ENCODE measurements around the gene EEF1AKMT3. TPM values are rescaled to one million over a fixed set of nuclear protein-coding genes. Genes with fewer than 3 reads are reported as not detected.
A peak's percentile ranks its signal among the peaks of the same experiment; 100 is the strongest.

EEF1AKMT3 gene
- polyA plus RNA-seq, 4 donors, result 0.22 to 7.1 (median 2.7) TPM

GRCh38 chr12:57757771-57758170, 14.6 kb upstream of the EEF1AKMT3 start:
- 87 to 97% (median 95%) methylated on average over 4 of the region's 4 CpGs for WGBS, 3 donors
- Histone ChIP-seq H3K4me3 (ENCODE audit: low read depth in 1 of 3, low read length in 3 of 3) (no peak overlapping the region), H3K4me1 (ENCODE audit: control insufficient read depth in 3 of 3, insufficient read depth in 2 of 3, low read depth in 1 of 3, low read length in 2 of 3) (peaks cover 0 to 18% (median 2%) of the 10 kb centered on the region in 3 donors), H3K9me3 (ENCODE audit: control insufficient read depth in 2 of 2, insufficient read depth in 1 of 2, low read depth in 1 of 2, low read length in 1 of 2) (no peaks in the 10 kb centered on the region), H3K36me3 (ENCODE audit: control insufficient read depth in 3 of 3, insufficient read depth in 2 of 3, low read depth in 1 of 3, low read length in 3 of 3) (peaks cover 0 to 28% (median 0%) of the 10 kb centered on the region in 3 donors), H3K27me3 (ENCODE audit: control insufficient read depth in 3 of 3, insufficient read depth in 3 of 3, low read length in 3 of 3) (no peaks in the 10 kb centered on the region), H3K27ac (ENCODE audit: low read depth in 1 of 3, low read length in 2 of 3) (no peak overlapping the region)
- DNase-seq (no peak), FAIRE-seq (no peak)

- Histone ChIP-seq H3K27ac (ENCODE audit: low read depth in 1 of 3, low read length in 2 of 3) (no peak overlapping the region), H3K4me1 (ENCODE audit: control insufficient read depth in 3 of 3, insufficient read depth in 2 of 3, low read depth in 1 of 3, low read length in 2 of 3) (peaks cover 0 to 10% (median 2%) of the 10 kb centered on the region in 3 donors), H3K4me3 (ENCODE audit: low read depth in 1 of 3, low read length in 3 of 3) (no peak overlapping the region), H3K9me3 (ENCODE audit: control insufficient read depth in 2 of 2, insufficient read depth in 1 of 2, low read depth in 1 of 2, low read length in 1 of 2) (no peaks in the 10 kb centered on the region), H3K36me3 (ENCODE audit: control insufficient read depth in 3 of 3, insufficient read depth in 2 of 3, low read depth in 1 of 3, low read length in 3 of 3) (peaks cover 0 to 28% (median 0%) of the 10 kb centered on the region in 3 donors), H3K27me3 (ENCODE audit: control insufficient read depth in 3 of 3, insufficient read depth in 3 of 3, low read length in 3 of 3) (peaks cover 0 to 5% (median 2%) of the 10 kb centered on the region in 3 donors)
- 90 to 93% (median 91%) methylated on average over 22 to 25 of the region's 25 CpGs for WGBS, 3 donors
- no peak for DNase-seq
- no peak for FAIRE-seq
These were observed 13.7 kb upstream of the EEF1AKMT3 start for GRCh38 chr12:57758552-57759359.

GRCh38 chr12:57759360-57759980, 12.9 kb upstream of the EEF1AKMT3 start:
- Histone ChIP-seq H3K4me3 (ENCODE audit: low read depth in 1 of 3, low read length in 3 of 3) (no peak overlapping the region), H3K36me3 (ENCODE audit: control insufficient read depth in 3 of 3, insufficient read depth in 2 of 3, low read depth in 1 of 3, low read length in 3 of 3) (peaks cover 0 to 28% (median 0%) of the 10 kb centered on the region in 3 donors), H3K4me1 (ENCODE audit: control insufficient read depth in 3 of 3, insufficient read depth in 2 of 3, low read depth in 1 of 3, low read length in 2 of 3) (peaks cover 0 to 6% (median 2%) of the 10 kb centered on the region in 3 donors), H3K9me3 (ENCODE audit: control insufficient read depth in 2 of 2, insufficient read depth in 1 of 2, low read depth in 1 of 2, low read length in 1 of 2) (no peaks in the 10 kb centered on the region), H3K27ac (ENCODE audit: low read depth in 1 of 3, low read length in 2 of 3) (no peak overlapping the region), H3K27me3 (ENCODE audit: control insufficient read depth in 3 of 3, insufficient read depth in 3 of 3, low read length in 3 of 3) (peaks cover 0 to 12% (median 7%) of the 10 kb centered on the region in 3 donors)
- WGBS, 3 donors, result 20 to 36% (median 25%) methylated on average over 3 of the region's 3 CpGs
- DNase-seq (peak; percentile 56 to 60), FAIRE-seq (no peak)

GRCh38 chr12:57760347-57760982, 11.9 kb upstream of the EEF1AKMT3 start:
- peaks cover 2 to 11% (median 2%) of the 10 kb centered on the region in 3 donors for H3K4me1 ChIP-seq (ENCODE audit: control insufficient read depth in 3 of 3, insufficient read depth in 2 of 3, low read depth in 1 of 3, low read length in 2 of 3)
- no peak overlapping the region for H3K27ac ChIP-seq (ENCODE audit: low read depth in 1 of 3, low read length in 2 of 3)
- FAIRE-seq (no peak), DNase-seq (no peak)
- no peaks in the 10 kb centered on the region for H3K9me3 ChIP-seq (ENCODE audit: control insufficient read depth in 2 of 2, insufficient read depth in 1 of 2, low read depth in 1 of 2, low read length in 1 of 2)
- H3K36me3 ChIP-seq (ENCODE audit: control insufficient read depth in 3 of 3, insufficient read depth in 2 of 3, low read depth in 1 of 3, low read length in 3 of 3), result peaks cover 0 to 28% (median 0%) of the 10 kb centered on the region in 3 donors
- 88 to 90% (median 90%) methylated on average over 3 of the region's 3 CpGs for WGBS, 3 donors
- peaks cover 0 to 22% (median 7%) of the 10 kb centered on the region in 3 donors for H3K27me3 ChIP-seq (ENCODE audit: control insufficient read depth in 3 of 3, insufficient read depth in 3 of 3, low read length in 3 of 3)
- H3K4me3 ChIP-seq (ENCODE audit: low read depth in 1 of 3, low read length in 3 of 3), result no peak overlapping the region

GRCh38 chr12:57761391-57761998, 10.9 kb upstream of the EEF1AKMT3 start:
- Histone ChIP-seq H3K4me3 (ENCODE audit: low read depth in 1 of 3, low read length in 3 of 3) (no peak overlapping the region), H3K27ac (ENCODE audit: low read depth in 1 of 3, low read length in 2 of 3) (no peak overlapping the region), H3K4me1 (ENCODE audit: control insufficient read depth in 3 of 3, insufficient read depth in 2 of 3, low read depth in 1 of 3, low read length in 2 of 3) (peaks cover 2 to 21% (median 6%) of the 10 kb centered on the region in 3 donors), H3K27me3 (ENCODE audit: control insufficient read depth in 3 of 3, insufficient read depth in 3 of 3, low read length in 3 of 3) (peaks cover 0 to 32% (median 9%) of the 10 kb centered on the region in 3 donors), H3K36me3 (ENCODE audit: control insufficient read depth in 3 of 3, insufficient read depth in 2 of 3, low read depth in 1 of 3, low read length in 3 of 3) (peaks cover 0 to 28% (median 0%) of the 10 kb centered on the region in 3 donors), H3K9me3 (ENCODE audit: control insufficient read depth in 2 of 2, insufficient read depth in 1 of 2, low read depth in 1 of 2, low read length in 1 of 2) (no peaks in the 10 kb centered on the region)
- 91 to 93% (median 92%) methylated on average over 4 of the region's 4 CpGs for WGBS, 3 donors
- no peak for FAIRE-seq
- no peak for DNase-seq

GRCh38 chr12:57762463-57762862, 10.0 kb upstream of the EEF1AKMT3 start:
- FAIRE-seq, result no peak
- Histone ChIP-seq H3K4me1 (ENCODE audit: control insufficient read depth in 3 of 3, insufficient read depth in 2 of 3, low read depth in 1 of 3, low read length in 2 of 3) (peaks cover 2 to 28% (median 5%) of the 10 kb centered on the region in 3 donors), H3K9me3 (ENCODE audit: control insufficient read depth in 2 of 2, insufficient read depth in 1 of 2, low read depth in 1 of 2, low read length in 1 of 2) (no peaks in the 10 kb centered on the region), H3K36me3 (ENCODE audit: control insufficient read depth in 3 of 3, insufficient read depth in 2 of 3, low read depth in 1 of 3, low read length in 3 of 3) (peaks cover 0 to 26% (median 0%) of the 10 kb centered on the region in 3 donors), H3K27ac (ENCODE audit: low read depth in 1 of 3, low read length in 2 of 3) (no peak overlapping the region), H3K4me3 (ENCODE audit: low read depth in 1 of 3, low read length in 3 of 3) (no peak overlapping the region), H3K27me3 (ENCODE audit: control insufficient read depth in 3 of 3, insufficient read depth in 3 of 3, low read length in 3 of 3) (peaks cover 3 to 42% (median 10%) of the 10 kb centered on the region in 3 donors)
- WGBS, 3 donors, result 86 to 93% (median 93%) methylated on average over 2 of the region's 2 CpGs
- DNase-seq, result no peak

- H3K27me3 ChIP-seq (ENCODE audit: control insufficient read depth in 3 of 3, insufficient read depth in 3 of 3, low read length in 3 of 3), result peaks cover 3 to 45% (median 10%) of the 10 kb centered on the region in 3 donors
- 81 to 83% (median 82%) methylated on average over 6 of the region's 6 CpGs for WGBS, 3 donors
- H3K4me3 ChIP-seq (ENCODE audit: low read depth in 1 of 3, low read length in 3 of 3), result peak overlapping the region in 1 of 3 donors; percentile 51
- peaks cover 0 to 18% (median 0%) of the 10 kb centered on the region in 3 donors for H3K36me3 ChIP-seq (ENCODE audit: control insufficient read depth in 3 of 3, insufficient read depth in 2 of 3, low read depth in 1 of 3, low read length in 3 of 3)
- H3K9me3 ChIP-seq (ENCODE audit: control insufficient read depth in 2 of 2, insufficient read depth in 1 of 2, low read depth in 1 of 2, low read length in 1 of 2), result no peaks in the 10 kb centered on the region
- H3K4me1 ChIP-seq (ENCODE audit: control insufficient read depth in 3 of 3, insufficient read depth in 2 of 3, low read depth in 1 of 3, low read length in 2 of 3), result peaks cover 2 to 28% (median 5%) of the 10 kb centered on the region in 3 donors
- H3K27ac ChIP-seq (ENCODE audit: low read depth in 1 of 3, low read length in 2 of 3), result no peak overlapping the region
- FAIRE-seq (no peak), DNase-seq (no peak)
These were observed 8.3 kb upstream of the EEF1AKMT3 start for GRCh38 chr12:57763881-57764661.

Data from small intestine (tissue), 7 donors.